Measurements from ENCODE around the gene GFRA3.

GFRA3 gene

GRCh38 chr5:138246822-138247221 is 27.6 kb downstream of the GFRA3 start:
- no peak for TF ChIP-seq BACH2 (CRISPR knock-in tag; IDR thresholded peaks at IDR 0.05; ENCODE audit: borderline replicate concordance)
- TF ChIP-seq POU6F1 (CRISPR knock-in tag; IDR thresholded peaks at IDR 0.05; ENCODE audit: borderline replicate concordance, low read depth) = no peak
- TF ChIP-seq ISL1 (CRISPR knock-in tag; IDR thresholded peaks at IDR 0.05) = no peak
- TF ChIP-seq RARB (CRISPR knock-in tag; IDR thresholded peaks at IDR 0.05) = no peak
- no peak for TF ChIP-seq PPARA (CRISPR knock-in tag; IDR thresholded peaks at IDR 0.05; ENCODE audit: borderline replicate concordance)
- no peak for TF ChIP-seq TOX (CRISPR knock-in tag; IDR thresholded peaks at IDR 0.05; ENCODE audit: borderline replicate concordance)
- ATAC-seq = no peak

GRCh38 chr5:138246334-138246733 is 28.1 kb downstream of the GFRA3 start:
- ATAC-seq = no peak
- TF ChIP-seq OSR1 (CRISPR knock-in tag; IDR thresholded peaks at IDR 0.05) (no peak), ZNF8 (CRISPR knock-in tag; IDR thresholded peaks at IDR 0.05) (no peak), ZNF70 (CRISPR knock-in tag; IDR thresholded peaks at IDR 0.05) (no peak), BACH2 (CRISPR knock-in tag; IDR thresholded peaks at IDR 0.05; ENCODE audit: borderline replicate concordance) (no peak), ZFP30 (CRISPR knock-in tag; IDR thresholded peaks at IDR 0.05) (no peak), ISL1 (CRISPR knock-in tag; IDR thresholded peaks at IDR 0.05) (no peak), ZNF565 (CRISPR knock-in tag; conservative IDR thresholded peaks at IDR 0.05; ENCODE audit: low read depth) (no peak), CSRNP3 (CRISPR knock-in tag; IDR thresholded peaks at IDR 0.05) (no peak), ZFP3 (CRISPR knock-in tag; IDR thresholded peaks at IDR 0.05) (no peak), CSDC2 (CRISPR knock-in tag; IDR thresholded peaks at IDR 0.05) (no peak), POU6F1 (CRISPR knock-in tag; IDR thresholded peaks at IDR 0.05; ENCODE audit: borderline replicate concordance, low read depth) (no peak), RARB (CRISPR knock-in tag; IDR thresholded peaks at IDR 0.05) (no peak)
- TF ChIP-seq, protein P1, sequence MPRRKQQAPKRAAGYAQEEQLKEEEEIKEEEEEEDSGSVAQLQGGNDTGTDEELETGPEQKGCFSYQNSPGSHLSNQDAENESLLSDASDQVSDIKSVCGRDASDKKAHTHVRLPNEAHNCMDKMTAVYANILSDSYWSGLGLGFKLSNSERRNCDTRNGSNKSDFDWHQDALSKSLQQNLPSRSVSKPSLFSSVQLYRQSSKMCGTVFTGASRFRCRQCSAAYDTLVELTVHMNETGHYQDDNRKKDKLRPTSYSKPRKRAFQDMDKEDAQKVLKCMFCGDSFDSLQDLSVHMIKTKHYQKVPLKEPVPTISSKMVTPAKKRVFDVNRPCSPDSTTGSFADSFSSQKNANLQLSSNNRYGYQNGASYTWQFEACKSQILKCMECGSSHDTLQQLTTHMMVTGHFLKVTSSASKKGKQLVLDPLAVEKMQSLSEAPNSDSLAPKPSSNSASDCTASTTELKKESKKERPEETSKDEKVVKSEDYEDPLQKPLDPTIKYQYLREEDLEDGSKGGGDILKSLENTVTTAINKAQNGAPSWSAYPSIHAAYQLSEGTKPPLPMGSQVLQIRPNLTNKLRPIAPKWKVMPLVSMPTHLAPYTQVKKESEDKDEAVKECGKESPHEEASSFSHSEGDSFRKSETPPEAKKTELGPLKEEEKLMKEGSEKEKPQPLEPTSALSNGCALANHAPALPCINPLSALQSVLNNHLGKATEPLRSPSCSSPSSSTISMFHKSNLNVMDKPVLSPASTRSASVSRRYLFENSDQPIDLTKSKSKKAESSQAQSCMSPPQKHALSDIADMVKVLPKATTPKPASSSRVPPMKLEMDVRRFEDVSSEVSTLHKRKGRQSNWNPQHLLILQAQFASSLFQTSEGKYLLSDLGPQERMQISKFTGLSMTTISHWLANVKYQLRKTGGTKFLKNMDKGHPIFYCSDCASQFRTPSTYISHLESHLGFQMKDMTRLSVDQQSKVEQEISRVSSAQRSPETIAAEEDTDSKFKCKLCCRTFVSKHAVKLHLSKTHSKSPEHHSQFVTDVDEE (CRISPR knock-in tag; IDR thresholded peaks at IDR 0.05) = no peak

- ATAC-seq = no peak
- TF ChIP-seq ZFP30 (CRISPR knock-in tag; IDR thresholded peaks at IDR 0.05) = no peak
- TF ChIP-seq, protein P1 (CRISPR knock-in tag; IDR thresholded peaks at IDR 0.05) = no peak
These were observed 28.7 kb downstream of the GFRA3 start for GRCh38 chr5:138245717-138246116.

- no peak for ATAC-seq
- TF ChIP-seq ZNF8 (CRISPR knock-in tag; IDR thresholded peaks at IDR 0.05) (no peak), CSRNP3 (CRISPR knock-in tag; IDR thresholded peaks at IDR 0.05) (no peak), ZFP30 (CRISPR knock-in tag; IDR thresholded peaks at IDR 0.05) (no peak), SNAI2 (CRISPR knock-in tag; IDR thresholded peaks at IDR 0.05) (no peak), OSR1 (CRISPR knock-in tag; IDR thresholded peaks at IDR 0.05) (no peak), POU6F1 (CRISPR knock-in tag; IDR thresholded peaks at IDR 0.05; ENCODE audit: borderline replicate concordance, low read depth) (no peak)
- TF ChIP-seq, protein P2, sequence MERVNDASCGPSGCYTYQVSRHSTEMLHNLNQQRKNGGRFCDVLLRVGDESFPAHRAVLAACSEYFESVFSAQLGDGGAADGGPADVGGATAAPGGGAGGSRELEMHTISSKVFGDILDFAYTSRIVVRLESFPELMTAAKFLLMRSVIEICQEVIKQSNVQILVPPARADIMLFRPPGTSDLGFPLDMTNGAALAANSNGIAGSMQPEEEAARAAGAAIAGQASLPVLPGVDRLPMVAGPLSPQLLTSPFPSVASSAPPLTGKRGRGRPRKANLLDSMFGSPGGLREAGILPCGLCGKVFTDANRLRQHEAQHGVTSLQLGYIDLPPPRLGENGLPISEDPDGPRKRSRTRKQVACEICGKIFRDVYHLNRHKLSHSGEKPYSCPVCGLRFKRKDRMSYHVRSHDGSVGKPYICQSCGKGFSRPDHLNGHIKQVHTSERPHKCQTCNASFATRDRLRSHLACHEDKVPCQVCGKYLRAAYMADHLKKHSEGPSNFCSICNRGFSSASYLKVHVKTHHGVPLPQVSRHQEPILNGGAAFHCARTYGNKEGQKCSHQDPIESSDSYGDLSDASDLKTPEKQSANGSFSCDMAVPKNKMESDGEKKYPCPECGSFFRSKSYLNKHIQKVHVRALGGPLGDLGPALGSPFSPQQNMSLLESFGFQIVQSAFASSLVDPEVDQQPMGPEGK (CRISPR knock-in tag; IDR thresholded peaks at IDR 0.05; ENCODE audit: borderline replicate concordance) = no peak
These were observed 30.6 kb downstream of the GFRA3 start for GRCh38 chr5:138243794-138244193.

All from SK-N-SH treated with all-trans-retinoic acid at 6 μM for 48 hours (cell line).